ENCODE data around the gene DOCK1.

Gene DOCK1

GRCh38 chr10:127315888-127316287 is 410.7 kb downstream of the DOCK1 start:
- DNase-seq (ENCODE audit: low spot score), result no peak

- DNase-seq (ENCODE audit: low spot score), result no peak
Measured at GRCh38 chr10:127318396-127318795, 413.2 kb downstream of the DOCK1 start.

- DNase-seq (ENCODE audit: low spot score), result no peak
Measured at GRCh38 chr10:127319271-127319670, 414.0 kb downstream of the DOCK1 start.

- DNase-seq (ENCODE audit: low spot score), result no peak
Measured at GRCh38 chr10:127319691-127320090, 414.5 kb downstream of the DOCK1 start.

GRCh38 chr10:127320176-127320575 is 414.9 kb downstream of the DOCK1 start:
- no peak for DNase-seq (ENCODE audit: low spot score)

- DNase-seq (ENCODE audit: low spot score), result no peak
Measured at GRCh38 chr10:127322286-127322685, 417.1 kb downstream of the DOCK1 start.

GRCh38 chr10:127325506-127325905 is 420.3 kb downstream of the DOCK1 start:
- no peak for DNase-seq (ENCODE audit: low spot score)

- DNase-seq (ENCODE audit: low spot score), result no peak
Measured at GRCh38 chr10:127326883-127327282, 421.7 kb downstream of the DOCK1 start.

GRCh38 chr10:127331696-127332095 is 426.5 kb downstream of the DOCK1 start:
- no peak for DNase-seq (ENCODE audit: low spot score)

- no peak for DNase-seq (ENCODE audit: low spot score)
Measured at GRCh38 chr10:127332631-127333030, 427.4 kb downstream of the DOCK1 start.

GRCh38 chr10:127337801-127338200 is 432.6 kb downstream of the DOCK1 start:
- DNase-seq (ENCODE audit: low spot score), result no peak

GRCh38 chr10:127338399-127339110 is 433.3 kb downstream of the DOCK1 start:
- no peak for DNase-seq (ENCODE audit: low spot score)

GRCh38 chr10:127343821-127344220 is 438.6 kb downstream of the DOCK1 start:
- no peak for DNase-seq (ENCODE audit: low spot score)

- DNase-seq (ENCODE audit: low spot score), result no peak
Measured at GRCh38 chr10:127344346-127344745, 439.1 kb downstream of the DOCK1 start.

GRCh38 chr10:127345231-127345965 is 440.2 kb downstream of the DOCK1 start:
- no peak for DNase-seq (ENCODE audit: low spot score)

GRCh38 chr10:127346604-127347003 is 441.4 kb downstream of the DOCK1 start:
- no peak for DNase-seq (ENCODE audit: low spot score)

GRCh38 chr10:127347202-127347959 is 442.2 kb downstream of the DOCK1 start:
- no peak for DNase-seq (ENCODE audit: low spot score)

GRCh38 chr10:127349737-127350136 is 444.5 kb downstream of the DOCK1 start:
- no peak for DNase-seq (ENCODE audit: low spot score)

GRCh38 chr10:127351542-127351941 is 446.3 kb downstream of the DOCK1 start:
- DNase-seq (ENCODE audit: low spot score), result no peak

GRCh38 chr10:127353544-127353943 is 448.3 kb downstream of the DOCK1 start:
- no peak for DNase-seq (ENCODE audit: low spot score)

- no peak for DNase-seq (ENCODE audit: low spot score)
Measured at GRCh38 chr10:127354255-127354654, 449.0 kb downstream of the DOCK1 start.

GRCh38 chr10:127354992-127355391 is 449.8 kb downstream of the DOCK1 start:
- DNase-seq (ENCODE audit: low spot score), result no peak

GRCh38 chr10:127356360-127356759 is 451.1 kb downstream of the DOCK1 start:
- DNase-seq (ENCODE audit: low spot score), result no peak

All from kidney capillary endothelial cell (primary cell).